ENCODE results near the gene ZBTB16.

The ZBTB16 gene

GRCh38 chr11:114147375-114148012 is 88.0 kb downstream of the ZBTB16 start:
- no peak overlapping the region for H3K9ac ChIP-seq (ENCODE audit: low read length)
- H4K20me1 ChIP-seq (ENCODE audit: insufficient read depth, low read length): no peaks in the 10 kb centered on the region
- no peaks in the 10 kb centered on the region for H3K27me3 ChIP-seq (replicated peaks; ENCODE audit: insufficient read depth, low read length)
- H3K4me2 ChIP-seq (ENCODE audit: low read depth, low read length): no peak overlapping the region
- H3K4me1 ChIP-seq (ENCODE audit: low read length): no peaks in the 10 kb centered on the region
- H2AFZ ChIP-seq (ENCODE audit: low read length): no peak overlapping the region
- no peaks in the 10 kb centered on the region for H3K79me2 ChIP-seq (ENCODE audit: low read length)
- H3K27ac ChIP-seq (ENCODE audit: low read length): no peak overlapping the region
- no peaks in the 10 kb centered on the region for H3K9me2 ChIP-seq (replicated peaks; ENCODE audit: insufficient read depth, low read length)
- no peaks in the 10 kb centered on the region for H3K9me3 ChIP-seq (replicated peaks; ENCODE audit: insufficient read depth, low read length)
- no peak for TF ChIP-seq EZH2phosphoT487 (IDR thresholded peaks at IDR 0.05; ENCODE audit: low read length)
- TF ChIP-seq CTCF (IDR thresholded peaks at IDR 0.05; ENCODE audit: low read length): no peak
- TF ChIP-seq EZH2 (optimal IDR thresholded peaks at IDR 0.05; ENCODE audit: low read depth, low read length): no peak
- H3F3A ChIP-seq (ENCODE audit: insufficient read depth, low read length): no peaks in the 10 kb centered on the region
- no peak overlapping the region for H3K4me3 ChIP-seq (ENCODE audit: low read length)
- DNase-seq: no peak
- H3K36me3 ChIP-seq (replicated peaks; ENCODE audit: insufficient read depth, low read length): no peaks in the 10 kb centered on the region

- H3K4me3 ChIP-seq (ENCODE audit: low read length): no peak overlapping the region
- no peak for DNase-seq
- no peaks in the 10 kb centered on the region for H3K79me2 ChIP-seq (ENCODE audit: low read length)
- H3K36me3 ChIP-seq (replicated peaks; ENCODE audit: insufficient read depth, low read length): no peaks in the 10 kb centered on the region
- no peaks in the 10 kb centered on the region for H3K27me3 ChIP-seq (replicated peaks; ENCODE audit: insufficient read depth, low read length)
- no peak overlapping the region for H3K9ac ChIP-seq (ENCODE audit: low read length)
- no peaks in the 10 kb centered on the region for H4K20me1 ChIP-seq (ENCODE audit: insufficient read depth, low read length)
- H3K9me3 ChIP-seq (replicated peaks; ENCODE audit: insufficient read depth, low read length): no peaks in the 10 kb centered on the region
- H3K9me2 ChIP-seq (replicated peaks; ENCODE audit: insufficient read depth, low read length): no peaks in the 10 kb centered on the region
- TF ChIP-seq CTCF (IDR thresholded peaks at IDR 0.05; ENCODE audit: low read length) (no peak), EZH2phosphoT487 (IDR thresholded peaks at IDR 0.05; ENCODE audit: low read length) (no peak), EZH2 (optimal IDR thresholded peaks at IDR 0.05; ENCODE audit: low read depth, low read length) (no peak)
- no peak overlapping the region for H3K4me2 ChIP-seq (ENCODE audit: low read depth, low read length)
- H3K27ac ChIP-seq (ENCODE audit: low read length): no peak overlapping the region
- H3K4me1 ChIP-seq (ENCODE audit: low read length): no peaks in the 10 kb centered on the region
- no peaks in the 10 kb centered on the region for H3F3A ChIP-seq (ENCODE audit: insufficient read depth, low read length)
- H2AFZ ChIP-seq (ENCODE audit: low read length): no peak overlapping the region
Measured at GRCh38 chr11:114148013-114148382, 88.5 kb downstream of the ZBTB16 start.

GRCh38 chr11:114149689-114150407 is 90.3 kb downstream of the ZBTB16 start:
- Histone ChIP-seq H3K27me3 (replicated peaks; ENCODE audit: insufficient read depth, low read length) (no peaks in the 10 kb centered on the region), H4K20me1 (ENCODE audit: insufficient read depth, low read length) (no peaks in the 10 kb centered on the region), H3K9ac (ENCODE audit: low read length) (no peak overlapping the region), H3K4me2 (ENCODE audit: low read depth, low read length) (no peak overlapping the region), H3K27ac (ENCODE audit: low read length) (no peak overlapping the region), H3F3A (ENCODE audit: insufficient read depth, low read length) (no peaks in the 10 kb centered on the region), H3K9me3 (replicated peaks; ENCODE audit: insufficient read depth, low read length) (no peaks in the 10 kb centered on the region), H3K9me2 (replicated peaks; ENCODE audit: insufficient read depth, low read length) (no peaks in the 10 kb centered on the region), H2AFZ (ENCODE audit: low read length) (no peak overlapping the region), H3K79me2 (ENCODE audit: low read length) (no peaks in the 10 kb centered on the region), H3K4me3 (ENCODE audit: low read length) (no peak overlapping the region), H3K4me1 (ENCODE audit: low read length) (no peaks in the 10 kb centered on the region), H3K36me3 (replicated peaks; ENCODE audit: insufficient read depth, low read length) (no peaks in the 10 kb centered on the region)
- no peak for DNase-seq
- TF ChIP-seq CTCF (IDR thresholded peaks at IDR 0.05; ENCODE audit: low read length): no peak
- TF ChIP-seq EZH2 (optimal IDR thresholded peaks at IDR 0.05; ENCODE audit: low read depth, low read length): no peak
- no peak for TF ChIP-seq EZH2phosphoT487 (IDR thresholded peaks at IDR 0.05; ENCODE audit: low read length)

Measured in MM.1S (cell line).